ENCODE results near the gene ZNF687. TPM values are rescaled to one million over a fixed set of nuclear protein-coding genes. Genes with fewer than 3 reads are reported as not detected.

The ZNF687 gene
- total RNA-seq, 1 donor from 2014 or later = 39.9 TPM

- Mint-ChIP-seq H3K36me3 (ENCODE audit: low read depth) (peaks cover 25% of the 10 kb centered on the region), H3K4me1 (peaks cover 20% of the 10 kb centered on the region), H3K27ac (ENCODE audit: unreplicated experiment) (peak overlapping the region; percentile 85), H3K9me3 (no peaks in the 10 kb centered on the region), H3K27me3 (ENCODE audit: low read depth) (peaks cover 3% of the 10 kb centered on the region), H3K4me3 (peak overlapping the region; percentile 70)
- DNase-seq (ENCODE audit: low read depth, low spot score) = no peak
- no peak for TF ChIP-seq CTCF (conservative IDR thresholded peaks at IDR 0.05)
Observed at GRCh38 chr1:151294742-151295462, 12.8 kb downstream of the ZNF687 start.

- no peak for DNase-seq (ENCODE audit: low read depth, low spot score)
- no peak for TF ChIP-seq CTCF (conservative IDR thresholded peaks at IDR 0.05)
- Mint-ChIP-seq H3K4me1 (peaks cover 34% of the 10 kb centered on the region), H3K9me3 (no peaks in the 10 kb centered on the region), H3K4me3 (peak overlapping the region; percentile 23), H3K27ac (ENCODE audit: unreplicated experiment) (peak overlapping the region; percentile 91), H3K27me3 (ENCODE audit: low read depth) (no peaks in the 10 kb centered on the region), H3K36me3 (ENCODE audit: low read depth) (peaks cover 11% of the 10 kb centered on the region)
Observed at GRCh38 chr1:151309811-151310323, 27.8 kb downstream of the ZNF687 start.

GRCh38 chr1:151311011-151311410 is 28.9 kb downstream of the ZNF687 start:
- no peak for DNase-seq (ENCODE audit: low read depth, low spot score)

GRCh38 chr1:151311589-151312331 is 29.7 kb downstream of the ZNF687 start:
- Mint-ChIP-seq H3K4me1 (peaks cover 34% of the 10 kb centered on the region), H3K27me3 (ENCODE audit: low read depth) (no peaks in the 10 kb centered on the region), H3K27ac (ENCODE audit: unreplicated experiment) (peak overlapping the region; percentile 48), H3K36me3 (ENCODE audit: low read depth) (peaks cover 5% of the 10 kb centered on the region), H3K9me3 (no peaks in the 10 kb centered on the region), H3K4me3 (no peak overlapping the region)
- no peak for DNase-seq (ENCODE audit: low read depth, low spot score)
- TF ChIP-seq CTCF (conservative IDR thresholded peaks at IDR 0.05) = no peak

More at GRCh38 chr1:151311011-151311410, 28.9 kb downstream of the ZNF687 start:
- H3K4me3 Mint-ChIP-seq = no peak overlapping the region
- no peaks in the 10 kb centered on the region for H3K9me3 Mint-ChIP-seq
- no peaks in the 10 kb centered on the region for H3K27me3 Mint-ChIP-seq (ENCODE audit: low read depth)
- no peak overlapping the region for H3K27ac Mint-ChIP-seq (ENCODE audit: unreplicated experiment)
- H3K36me3 Mint-ChIP-seq (ENCODE audit: low read depth) = peaks cover 5% of the 10 kb centered on the region
- peaks cover 34% of the 10 kb centered on the region for H3K4me1 Mint-ChIP-seq
- TF ChIP-seq CTCF (conservative IDR thresholded peaks at IDR 0.05) = no peak

- Mint-ChIP-seq H3K4me1 (peaks cover 34% of the 10 kb centered on the region), H3K9me3 (no peaks in the 10 kb centered on the region), H3K27me3 (ENCODE audit: low read depth) (no peaks in the 10 kb centered on the region), H3K27ac (ENCODE audit: unreplicated experiment) (no peak overlapping the region), H3K36me3 (ENCODE audit: low read depth) (peaks cover 5% of the 10 kb centered on the region), H3K4me3 (no peak overlapping the region)
- TF ChIP-seq CTCF (conservative IDR thresholded peaks at IDR 0.05) = no peak
- DNase-seq (ENCODE audit: low read depth, low spot score) = no peak
Observed at GRCh38 chr1:151312411-151312810, 30.3 kb downstream of the ZNF687 start.

All from neural crest cell (in vitro differentiated cells).